HG03066 (cell line): ENCODE measurements around the gene TM4SF5.

Experiments used
- ATAC-seq: cut with Tn5 transposase; IDR thresholded peaks from one replicate; pipeline ENCODE4 v1.9.1; 2021; ENCODE audit warnings: low read depth; ENCODE audit not compliant: unreplicated experiment

The TM4SF5 gene

GRCh38 chr17:4823373-4824089, 51.8 kb downstream of the TM4SF5 start:
- no peak for ATAC-seq

- no peak for ATAC-seq
Observed at GRCh38 chr17:4827399-4827798, 55.7 kb downstream of the TM4SF5 start.

DNA sequence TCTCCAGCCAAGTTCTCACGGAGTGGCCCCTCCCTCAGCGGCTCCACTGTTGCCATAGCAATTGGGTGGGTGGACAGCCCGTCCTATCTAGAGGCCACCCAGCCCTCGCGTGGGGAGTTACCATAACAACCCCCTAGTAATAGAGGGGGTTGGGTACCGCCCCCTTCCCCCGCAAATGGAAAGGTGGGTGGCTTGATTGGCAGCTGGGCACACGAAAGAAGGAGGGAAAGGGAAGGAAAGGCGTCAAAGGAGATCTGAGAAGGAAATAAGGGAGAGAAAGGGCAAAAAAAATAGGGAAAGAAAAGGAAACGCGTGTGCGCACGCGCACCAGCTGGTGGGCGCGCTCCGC, 61.1 kb downstream of the TM4SF5 start:
- ATAC-seq = peak; percentile 20
